SHP77 (cell line): ENCODE data around the gene SEPHS2.
"Not testable (repeated sequence)": the region's sequence is repeated elsewhere in the genome, so short reads cannot be mapped to it uniquely, and the experiment has no call there.

Source experiments
- DNase-seq, 2 experiments: peaks; one replicate each; lab custom pipeline; 2025; lab: John Stamatoyannopoulos, UW

The SEPHS2 gene

GRCh38 chr16:30445408-30446202, at the start of gene SEPHS2:
Gene SEPHS2, minus strand, starts transcription at chr16:30445874. Its CDS starts 147 bp downstream, at chr16:30445727.
- DNase-seq = peak; percentile 97

DNA sequence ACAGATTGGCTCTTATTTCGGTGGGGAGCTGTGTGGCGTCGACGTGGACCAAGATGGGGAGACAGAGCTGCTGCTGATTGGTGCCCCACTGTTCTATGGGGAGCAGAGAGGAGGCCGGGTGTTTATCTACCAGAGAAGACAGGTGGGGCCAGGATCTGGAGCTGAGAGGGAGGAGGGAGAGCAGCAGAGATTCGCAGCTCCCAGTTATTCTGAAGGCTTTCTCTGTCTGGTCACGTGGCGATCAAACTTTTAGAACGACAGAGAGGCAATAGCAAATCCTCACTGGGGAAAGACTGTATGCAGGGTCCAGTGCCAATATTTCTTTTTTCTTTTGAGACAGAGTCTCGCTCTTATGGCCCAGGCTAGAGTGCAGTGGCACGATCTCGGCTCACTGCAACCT, 49.0 kb upstream of the SEPHS2 start:
- no peak for DNase-seq

- no peak for DNase-seq
Measured at GRCh38 chr16:30493941-30494488, 48.3 kb upstream of the SEPHS2 start.

GRCh38 chr16:30491744-30492308, 46.2 kb upstream of the SEPHS2 start:
- DNase-seq = no peak

GRCh38 chr16:30491229-30491628, 45.6 kb upstream of the SEPHS2 start:
- no peak for DNase-seq

- DNase-seq = no peak
Measured at GRCh38 chr16:30490210-30490609, 44.5 kb upstream of the SEPHS2 start.

DNA sequence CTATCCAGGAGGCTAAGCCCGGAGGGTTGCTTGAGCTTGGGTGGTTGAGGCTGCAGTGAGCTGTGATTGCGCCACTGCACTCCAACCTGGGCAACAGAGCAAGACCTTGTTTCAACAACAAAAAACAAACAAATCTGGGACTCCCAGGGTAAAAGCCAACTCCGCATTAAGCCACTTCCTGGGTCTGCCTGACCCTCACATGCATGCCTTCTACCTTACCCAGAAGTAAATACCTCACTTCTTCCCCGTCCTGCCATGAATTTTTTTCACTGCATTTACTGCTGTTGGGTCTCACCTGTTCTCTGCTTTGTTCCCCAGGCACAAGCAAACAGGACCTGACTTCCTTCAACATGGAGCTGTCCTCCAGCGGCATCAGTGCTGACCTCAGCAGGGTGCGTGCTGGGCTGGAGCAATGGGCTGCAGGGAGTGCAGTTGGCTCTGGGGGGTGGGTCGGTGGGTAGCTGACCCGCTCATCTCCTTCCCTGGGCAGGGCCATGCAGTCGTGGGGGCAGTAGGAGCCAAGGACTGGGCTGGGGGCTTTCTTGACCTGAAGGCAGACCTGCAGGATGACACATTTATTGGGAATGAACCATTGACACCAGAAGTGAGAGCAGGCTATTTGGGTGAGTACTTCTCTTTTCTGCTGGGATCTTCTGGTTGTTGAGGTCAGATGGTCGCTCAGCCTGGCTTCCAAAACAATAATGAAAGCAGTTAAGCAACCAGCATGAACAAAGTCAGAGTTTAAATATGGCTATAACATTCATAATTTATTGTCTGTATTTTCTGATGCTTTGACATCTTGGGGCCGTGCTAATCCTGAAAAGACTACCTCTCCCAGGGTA, 43.3 kb upstream of the SEPHS2 start:
- no peak for DNase-seq

GRCh38 chr16:30485818-30486436, 40.3 kb upstream of the SEPHS2 start:
- DNase-seq = no peak

GRCh38 chr16:30484887-30485286, 39.2 kb upstream of the SEPHS2 start:
- DNase-seq = no peak

DNA sequence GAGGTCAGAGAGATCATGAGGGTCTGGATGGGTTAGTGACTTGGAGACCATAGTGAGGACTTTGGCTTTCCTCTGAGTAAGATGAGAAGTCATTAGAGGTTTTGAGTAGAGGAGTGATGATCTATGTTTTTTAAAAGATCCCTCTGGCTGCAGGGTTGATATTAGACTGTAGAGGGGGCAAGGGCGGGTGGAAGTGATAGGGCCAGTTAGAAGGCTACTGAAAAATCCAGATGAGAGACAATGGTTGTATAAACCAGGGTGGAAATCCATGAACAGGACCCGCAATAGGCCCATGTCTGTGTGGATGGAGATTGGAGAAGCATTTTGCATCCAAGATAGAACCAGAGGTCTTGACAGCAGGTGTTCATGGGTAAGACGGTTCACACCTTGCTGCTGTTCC, 36.7 kb upstream of the SEPHS2 start:
- no peak for DNase-seq

GRCh38 chr16:30481381-30481780, 35.7 kb upstream of the SEPHS2 start:
- no peak for DNase-seq

GRCh38 chr16:30478766-30479478, 33.2 kb upstream of the SEPHS2 start:
- DNase-seq = no peak

GRCh38 chr16:30477773-30478172, 32.1 kb upstream of the SEPHS2 start:
- DNase-seq = not testable (repeated sequence)

DNA sequence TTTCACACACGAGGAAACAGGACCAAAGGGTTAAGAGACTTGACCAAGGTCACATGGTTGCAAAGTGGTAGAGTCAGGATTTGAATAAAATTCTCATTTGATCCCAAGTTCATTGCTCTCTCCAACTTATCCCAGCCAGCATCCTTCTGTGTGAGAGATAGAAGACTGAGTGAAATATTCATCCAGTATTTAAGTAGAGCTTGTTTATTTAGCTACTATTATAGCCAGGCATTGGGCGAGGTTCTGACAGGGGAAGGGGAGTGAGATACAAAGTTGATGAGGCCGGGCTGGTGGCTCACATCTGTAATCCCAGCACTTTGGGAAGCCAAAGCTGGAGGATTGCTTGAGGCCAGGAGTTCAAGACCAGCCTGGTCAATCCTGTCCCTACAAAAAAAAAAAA, 31.3 kb upstream of the SEPHS2 start:
- no peak for DNase-seq

DNA sequence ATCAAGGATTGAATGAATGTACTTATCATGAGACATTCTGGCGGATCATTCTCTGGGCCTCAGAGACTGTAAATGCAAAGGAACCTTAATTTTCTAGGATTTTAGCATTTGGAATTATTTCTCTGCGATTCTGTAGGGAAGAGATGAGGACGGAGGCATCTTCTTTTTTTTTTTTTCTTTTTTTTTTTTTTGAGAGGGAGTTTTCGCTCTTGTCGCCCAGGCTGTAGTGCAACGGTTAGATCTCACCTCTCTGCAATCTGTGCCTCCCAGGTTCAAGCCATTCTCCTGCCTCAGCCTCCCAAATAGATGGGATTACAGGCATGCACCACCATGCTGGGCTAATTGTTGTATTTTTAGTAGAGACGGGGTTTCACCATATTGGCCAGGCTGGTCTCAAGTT, 29.0 kb upstream of the SEPHS2 start:
- no peak for DNase-seq

- DNase-seq = no peak
Measured at GRCh38 chr16:30474074-30474452, 28.4 kb upstream of the SEPHS2 start.

- DNase-seq = no peak
Measured at GRCh38 chr16:30473231-30474073, 27.8 kb upstream of the SEPHS2 start.

GRCh38 chr16:30472328-30472942, 26.8 kb upstream of the SEPHS2 start, which contains the start of gene ITGAL:
Gene ITGAL, plus strand, starts transcription at chr16:30472742. Its CDS starts 96 bp downstream, at chr16:30472838.
- no peak for DNase-seq

GRCh38 chr16:30470632-30470995, 24.9 kb upstream of the SEPHS2 start:
- DNase-seq = no peak

DNA sequence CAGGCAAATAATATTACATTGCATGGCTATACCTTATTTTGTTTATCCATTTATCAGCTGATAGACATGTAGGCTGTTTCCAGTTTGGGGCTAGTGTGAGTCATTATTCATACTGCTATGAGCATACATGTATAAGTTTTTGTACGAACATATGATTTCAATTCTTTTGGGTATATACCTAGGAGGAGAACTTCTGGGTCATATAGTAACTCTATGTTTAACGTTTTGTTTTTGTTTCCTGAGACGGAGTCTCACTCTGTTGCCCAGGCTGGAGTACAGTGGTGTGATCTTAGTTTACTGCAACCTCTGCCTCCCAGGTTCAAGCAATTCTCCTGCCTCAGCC, 24.5 kb upstream of the SEPHS2 start:
- DNase-seq = no peak
